OCI-LY1 (cell line): Measurements from ENCODE around the gene C9.

Experiments
- H2AFZ ChIP-seq: fragments of 200-600 bp; sonication (generic), shearing (Covaris generic); 2 replicates; pipeline ENCODE4 v1.6.0; 2014; ENCODE audit warnings: antibody characterized with exemption, mild to moderate bottlenecking, low read length
- H3F3A ChIP-seq: fragments of 200-600 bp; sonication (generic), shearing (Covaris generic); 2 replicates; pipeline ENCODE4 v1.6.0; 2014; ENCODE audit warnings: mild to moderate bottlenecking, antibody characterized with exemption, low read length, moderate library complexity; ENCODE audit not compliant: insufficient read depth
- H3K27ac ChIP-seq: fragments of 200-600 bp; sonication (generic); 2 replicates; pipeline ENCODE4 v1.5.1; 2014; ENCODE audit warnings: low read length, mixed run types, mild to moderate bottlenecking, low read depth; ENCODE audit not compliant: poor library complexity, severe bottlenecking
- H3K27me3 ChIP-seq: fragments of 200-600 bp; sonication (generic); 2 replicates; pipeline ENCODE4 v1.6.0; 2014; ENCODE audit warnings: antibody characterized with exemption, mild to moderate bottlenecking, low read length, moderate library complexity; ENCODE audit not compliant: insufficient read depth
- H3K36me3 ChIP-seq: fragments of 200-600 bp; sonication (generic); 2 replicates; pipeline ENCODE4 v1.6.1; 2014; ENCODE audit warnings: mild to moderate bottlenecking, antibody characterized with exemption, low read length, moderate library complexity, mixed read lengths; ENCODE audit not compliant: insufficient read depth
- H3K4me1 ChIP-seq: fragments of 200-600 bp; sonication (generic); 2 replicates; pipeline ENCODE4 v1.5.1; 2014; ENCODE audit warnings: mild to moderate bottlenecking, low read length, moderate library complexity; ENCODE audit not compliant: insufficient read depth, severe bottlenecking
- H3K4me2 ChIP-seq: fragments of 200-600 bp; sonication (generic), shearing (Covaris generic); 2 replicates; pipeline ENCODE4 v1.6.1; 2014; ENCODE audit warnings: low read length
- H3K4me3 ChIP-seq: fragments of 200-600 bp; sonication (generic); 2 replicates; pipeline ENCODE4 v1.5.1; 2014; ENCODE audit warnings: low read length, low read depth, mild to moderate bottlenecking, mixed read lengths; ENCODE audit not compliant: poor library complexity, severe bottlenecking
- H3K79me2 ChIP-seq: fragments of 200-600 bp; shearing (Covaris generic); 2 replicates; pipeline ENCODE4 v1.6.1; 2016; ENCODE audit warnings: mixed run types, low read length, mixed read lengths; ENCODE audit not compliant: insufficient read depth
- H3K9ac ChIP-seq: fragments of 200-600 bp; sonication (generic), shearing (Covaris generic); 2 replicates; pipeline ENCODE4 v1.6.1; 2014; ENCODE audit warnings: mild to moderate bottlenecking, low read length, mixed read lengths
- H3K9me2 ChIP-seq: fragments of 200-600 bp; sonication (generic), shearing (Covaris generic); 2 replicates; pipeline ENCODE4 v1.6.1; 2014; ENCODE audit warnings: low read depth, mild to moderate bottlenecking, low read length, mixed read lengths
- H3K9me3 ChIP-seq: fragments of 200-600 bp; shearing (Covaris generic); 2 replicates; pipeline ENCODE4 v1.6.1; 2014; ENCODE audit warnings: low read length, mixed read lengths
- H4K20me1 ChIP-seq: fragments of 200-600 bp; sonication (generic), shearing (Covaris generic); 2 replicates; pipeline ENCODE4 v1.6.0; 2016; ENCODE audit warnings: mild to moderate bottlenecking, low read length; ENCODE audit not compliant: insufficient read depth
- CTCF ChIP-seq: fragments of 200-600 bp; sonication (generic), shearing (Covaris generic); IDR thresholded peaks from 2 replicates; pipeline ENCODE4 v1.5.1; 2017; ENCODE audit warnings: mild to moderate bottlenecking, antibody characterized with exemption, low read length, moderate library complexity, mixed read lengths
- EZH2 ChIP-seq: fragments of 200-600 bp; sonication (generic), shearing (Covaris generic); IDR thresholded peaks from 2 replicates; pipeline ENCODE4 v1.8.0; 2017; ENCODE audit warnings: borderline replicate concordance, mixed run types, mild to moderate bottlenecking, antibody characterized with exemption, low read length, moderate library complexity, mixed read lengths

The C9 gene

DNA sequence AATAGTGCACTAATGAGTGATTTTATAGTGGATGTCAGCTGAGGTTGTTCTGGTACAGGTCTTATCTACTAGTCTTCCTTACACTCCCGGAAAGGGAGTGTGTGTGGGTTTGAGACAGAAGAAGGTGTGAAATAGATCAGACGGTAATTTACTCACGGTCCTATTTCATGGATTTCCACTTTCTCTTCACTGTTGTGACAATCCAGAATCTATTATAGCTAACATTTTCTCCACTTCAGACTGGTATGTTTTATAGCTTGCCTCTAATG lies 7.0 kb upstream of the C9 start:
- H3K4me1 ChIP-seq = peaks cover 59% of the 10 kb centered on the region
- H2AFZ ChIP-seq = no peak overlapping the region
- H3K79me2 ChIP-seq = no peaks in the 10 kb centered on the region
- no peaks in the 10 kb centered on the region for H3K36me3 ChIP-seq
- H3K9me2 ChIP-seq = no peaks in the 10 kb centered on the region
- no peaks in the 10 kb centered on the region for H3K27me3 ChIP-seq
- no peak overlapping the region for H3K4me3 ChIP-seq
- no peaks in the 10 kb centered on the region for H3K9me3 ChIP-seq
- no peaks in the 10 kb centered on the region for H3F3A ChIP-seq
- TF ChIP-seq EZH2 (no peak), CTCF (no peak)
- no peaks in the 10 kb centered on the region for H4K20me1 ChIP-seq
- H3K27ac ChIP-seq = peak overlapping the region; percentile 93
- H3K4me2 ChIP-seq = peak overlapping the region; percentile 38
- H3K9ac ChIP-seq = peak overlapping the region; percentile 57

GRCh38 chr5:39370555-39371366 lies 6.5 kb upstream of the C9 start:
- Histone ChIP-seq H3K9me2 (no peaks in the 10 kb centered on the region), H2AFZ (no peak overlapping the region), H3K4me1 (peaks cover 55% of the 10 kb centered on the region), H3K4me3 (peak overlapping the region; percentile 33), H3K9me3 (no peaks in the 10 kb centered on the region), H3K9ac (peak overlapping the region; percentile 57), H3K4me2 (peak overlapping the region; percentile 38), H4K20me1 (no peaks in the 10 kb centered on the region), H3K79me2 (no peaks in the 10 kb centered on the region), H3K27ac (peak overlapping the region; percentile 93), H3K36me3 (no peaks in the 10 kb centered on the region), H3K27me3 (no peaks in the 10 kb centered on the region), H3F3A (no peaks in the 10 kb centered on the region)
- TF ChIP-seq CTCF (no peak), EZH2 (no peak)

DNA sequence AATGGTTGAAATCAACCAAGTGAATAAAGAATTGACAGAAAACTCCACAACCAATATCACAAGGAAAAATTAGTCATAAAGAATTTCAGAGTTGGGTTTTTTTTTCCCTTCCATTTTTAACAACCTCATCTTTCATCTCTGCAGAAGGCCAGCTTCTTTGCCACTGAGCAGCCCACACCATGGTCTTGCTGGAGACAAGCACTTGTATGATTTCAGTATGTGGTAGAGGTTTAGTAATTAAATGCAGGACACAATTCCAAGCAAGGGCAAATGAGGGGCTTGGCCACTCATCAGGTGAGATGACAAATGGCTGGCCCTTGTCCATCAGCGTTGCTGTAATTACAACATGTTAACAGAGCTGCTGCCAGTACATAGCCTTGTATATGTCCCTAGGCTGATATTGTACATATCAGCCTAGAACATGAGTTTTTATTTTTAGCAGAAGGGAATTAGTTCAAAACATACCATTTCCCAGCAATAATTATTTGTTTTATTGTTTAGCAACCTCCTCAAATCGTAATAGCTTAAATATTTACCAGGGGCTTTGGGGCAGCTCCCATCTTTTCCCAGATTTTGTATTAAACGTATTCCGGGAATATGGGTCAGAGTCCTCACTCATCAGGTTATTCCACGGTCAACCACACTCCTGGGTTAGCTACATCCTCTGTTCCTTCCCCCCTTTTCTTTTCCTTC lies 5.0 kb upstream of the C9 start:
- Histone ChIP-seq H3K36me3 (no peaks in the 10 kb centered on the region), H3F3A (no peaks in the 10 kb centered on the region), H3K4me1 (peaks cover 67% of the 10 kb centered on the region), H3K4me2 (peak overlapping the region; percentile 57), H4K20me1 (no peaks in the 10 kb centered on the region), H3K9ac (peak overlapping the region; percentile 67), H3K27me3 (no peaks in the 10 kb centered on the region), H3K27ac (peak overlapping the region; percentile 93), H3K9me2 (no peaks in the 10 kb centered on the region), H3K4me3 (peak overlapping the region; percentile 16), H3K9me3 (no peaks in the 10 kb centered on the region), H2AFZ (no peak overlapping the region), H3K79me2 (no peaks in the 10 kb centered on the region)
- TF ChIP-seq CTCF (no peak), EZH2 (no peak)
